HG02885 (cell line): ENCODE measurements around the gene TMEM233.
"Not testable (repeated sequence)": the region's sequence is repeated elsewhere in the genome, so short reads cannot be mapped to it uniquely, and the experiment has no call there.

Experiments
- ATAC-seq: cut with Tn5 transposase; IDR thresholded peaks from one replicate; pipeline ENCODE4 v1.9.1; 2021; ENCODE audit warnings: mild to moderate bottlenecking; ENCODE audit not compliant: unreplicated experiment, poor library complexity

The TMEM233 gene

GRCh38 chr12:119603767-119604166 lies 10.2 kb downstream of the TMEM233 start:
- ATAC-seq = no peak

- no peak for ATAC-seq
Measured at GRCh38 chr12:119609358-119609757, 15.8 kb downstream of the TMEM233 start.

GRCh38 chr12:119613319-119613936 lies 19.9 kb downstream of the TMEM233 start:
- ATAC-seq = no peak

GRCh38 chr12:119614705-119615104 lies 21.1 kb downstream of the TMEM233 start:
- ATAC-seq = no peak

- ATAC-seq = no peak
Measured at GRCh38 chr12:119615518-119616475, 22.2 kb downstream of the TMEM233 start.

- not testable (repeated sequence) for ATAC-seq
Measured at GRCh38 chr12:119618328-119618896, 24.8 kb downstream of the TMEM233 start.

GRCh38 chr12:119620490-119620889 lies 26.9 kb downstream of the TMEM233 start:
- no peak for ATAC-seq

- no peak for ATAC-seq
Measured at GRCh38 chr12:119621878-119622277, 28.3 kb downstream of the TMEM233 start.

GRCh38 chr12:119624966-119625365 lies 31.4 kb downstream of the TMEM233 start:
- ATAC-seq = no peak

- ATAC-seq = no peak
Measured at GRCh38 chr12:119627019-119627643, 33.6 kb downstream of the TMEM233 start.

- ATAC-seq = no peak
Measured at GRCh38 chr12:119627686-119628085, 34.1 kb downstream of the TMEM233 start.

- no peak for ATAC-seq
Measured at GRCh38 chr12:119630223-119630780, 36.7 kb downstream of the TMEM233 start.

- no peak for ATAC-seq
Measured at GRCh38 chr12:119630962-119631550, 37.5 kb downstream of the TMEM233 start.

GRCh38 chr12:119631930-119632678 lies 38.5 kb downstream of the TMEM233 start:
- no peak for ATAC-seq

GRCh38 chr12:119634743-119635142 lies 41.2 kb downstream of the TMEM233 start:
- ATAC-seq = no peak

GRCh38 chr12:119642986-119643385 lies 49.4 kb downstream of the TMEM233 start:
- ATAC-seq = no peak

GRCh38 chr12:119644930-119645329 lies 51.4 kb downstream of the TMEM233 start:
- ATAC-seq = no peak

- no peak for ATAC-seq
Measured at GRCh38 chr12:119645535-119646059, 52.0 kb downstream of the TMEM233 start.

GRCh38 chr12:119649202-119649808 lies 55.7 kb downstream of the TMEM233 start:
- no peak for ATAC-seq
